Fibroblast of skin of left quadriceps (primary cell): ENCODE data around the gene SGPP1.
A peak's percentile ranks its signal among the peaks of the same experiment; 100 is the strongest.
"Not testable (repeated sequence)": the region's sequence is repeated elsewhere in the genome, so short reads cannot be mapped to it uniquely, and the experiment has no call there.

Experiments used
- DNase-seq, 2 experiments: peaks; one replicate each; pipeline ENCODE4 v3.0.0-alpha.2; 2013; ENCODE audit warnings: low read depth in 2 of 2

SGPP1 gene

GRCh38 chr14:63726499-63726898 lies 1.4 kb downstream of the SGPP1 start:
- DNase-seq: no peak

DNA sequence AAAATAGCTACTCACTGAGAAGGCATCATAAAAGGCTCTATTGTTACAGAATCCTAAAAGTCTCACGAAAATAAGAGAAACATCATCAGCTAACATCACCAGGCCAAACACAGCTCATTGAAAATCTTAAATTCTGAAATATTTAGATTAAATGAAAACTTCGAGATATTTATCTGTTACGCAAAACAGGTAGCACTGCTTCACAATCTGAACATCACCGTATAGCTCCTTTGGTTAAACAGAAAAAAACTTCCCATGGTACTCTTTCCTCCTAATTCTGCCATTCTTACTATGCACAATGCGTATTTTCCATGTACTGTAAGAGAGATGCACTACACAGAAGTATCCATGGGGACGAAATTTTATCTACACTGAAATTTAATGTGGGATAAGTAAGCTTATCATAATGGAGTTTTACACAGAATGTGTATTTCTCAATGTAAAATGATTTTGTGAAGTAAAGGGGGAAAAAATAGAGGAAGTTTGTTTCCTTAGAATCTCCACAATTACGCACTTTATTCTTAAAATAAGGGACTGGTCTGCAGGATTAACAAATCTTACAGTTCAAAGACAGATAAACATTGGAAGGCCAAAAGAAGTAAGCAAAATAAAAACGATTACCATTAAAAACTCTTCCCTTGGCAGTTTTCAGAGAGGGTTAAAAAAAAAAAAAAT lies 1.9 kb downstream of the SGPP1 start:
- DNase-seq: no peak

DNA sequence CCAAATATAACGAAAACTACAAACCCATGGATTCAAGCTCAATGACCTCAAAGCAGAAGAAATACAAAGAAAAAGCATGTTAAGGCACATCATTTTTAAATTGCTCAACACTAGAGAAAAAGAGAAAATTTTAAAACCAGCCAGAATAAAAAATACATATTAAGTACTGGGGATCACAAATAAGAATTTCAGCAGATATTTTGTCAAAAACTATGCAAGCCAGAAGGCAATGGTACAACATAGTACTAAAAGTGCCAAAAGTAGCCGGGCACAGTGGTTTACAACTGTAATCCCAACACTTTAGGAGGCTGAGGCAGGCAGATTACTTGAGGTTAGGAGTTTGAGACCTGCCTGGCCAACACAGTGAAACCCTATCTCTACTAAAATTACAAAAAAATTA lies 10.2 kb downstream of the SGPP1 start:
- peak in 1 of 2 experiments; percentile 7 for DNase-seq

DNA sequence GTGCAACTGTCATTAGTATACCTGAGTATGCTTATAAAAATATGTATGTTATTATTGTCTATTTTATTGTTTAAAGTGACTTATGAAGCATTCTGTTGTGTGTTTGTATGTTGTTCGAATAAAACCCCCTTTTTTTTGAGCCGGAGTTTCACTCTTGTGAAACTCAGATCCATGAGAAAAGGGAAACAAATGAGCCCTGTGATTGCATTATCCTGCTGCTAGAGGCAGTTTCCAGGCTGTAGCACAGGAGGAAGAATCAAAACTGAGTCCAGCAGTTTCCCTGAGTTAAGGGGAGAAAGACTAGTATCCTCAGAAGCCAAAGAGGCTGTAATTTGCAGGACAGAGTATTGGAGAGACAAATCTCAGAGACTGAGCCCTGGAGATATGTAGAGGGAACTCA lies 12.5 kb downstream of the SGPP1 start:
- DNase-seq: no peak

DNA sequence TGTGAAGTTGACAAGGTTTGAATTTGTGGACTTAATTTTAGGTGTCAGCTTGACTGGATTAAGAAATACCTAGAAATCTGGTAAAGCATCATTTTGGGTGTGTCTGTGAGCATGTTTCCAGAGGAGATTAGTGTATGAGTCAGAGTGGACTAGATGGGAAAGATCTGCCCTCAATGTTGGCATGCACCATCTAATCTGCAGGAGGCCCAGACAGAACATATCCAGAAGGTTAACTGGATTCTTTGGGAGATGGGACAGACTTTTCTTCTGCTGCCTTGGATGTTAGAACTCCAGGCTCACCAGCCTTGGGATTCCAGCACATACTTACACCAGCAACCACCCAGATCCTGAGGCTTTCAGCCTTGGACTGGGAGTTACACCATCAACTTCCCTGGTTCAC lies 14.1 kb downstream of the SGPP1 start:
- peak in 1 of 2 experiments; percentile 4 for DNase-seq

GRCh38 chr14:63713058-63713457 lies 14.8 kb downstream of the SGPP1 start:
- DNase-seq: no peak

GRCh38 chr14:63712123-63712522 lies 15.7 kb downstream of the SGPP1 start:
- DNase-seq: no peak

DNA sequence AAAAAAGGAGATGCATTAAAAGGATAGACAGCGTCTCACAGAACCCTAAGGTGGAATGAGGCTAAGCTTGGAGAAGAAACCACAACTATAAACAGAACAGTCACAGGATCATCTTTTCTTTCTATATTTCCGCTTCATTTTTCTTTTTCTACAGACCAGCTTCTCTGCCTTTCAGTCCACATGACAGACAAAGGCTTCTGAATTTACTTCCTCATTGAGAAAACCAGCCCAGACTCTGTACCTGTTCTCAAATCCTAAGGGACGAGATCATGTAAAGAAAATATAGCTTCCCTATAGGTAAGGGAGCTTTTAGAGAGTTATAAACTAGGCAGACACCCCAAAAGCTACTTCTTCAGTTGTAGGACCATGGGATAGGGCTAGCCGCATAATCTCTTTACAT lies 17.4 kb downstream of the SGPP1 start:
- no peak for DNase-seq

DNA sequence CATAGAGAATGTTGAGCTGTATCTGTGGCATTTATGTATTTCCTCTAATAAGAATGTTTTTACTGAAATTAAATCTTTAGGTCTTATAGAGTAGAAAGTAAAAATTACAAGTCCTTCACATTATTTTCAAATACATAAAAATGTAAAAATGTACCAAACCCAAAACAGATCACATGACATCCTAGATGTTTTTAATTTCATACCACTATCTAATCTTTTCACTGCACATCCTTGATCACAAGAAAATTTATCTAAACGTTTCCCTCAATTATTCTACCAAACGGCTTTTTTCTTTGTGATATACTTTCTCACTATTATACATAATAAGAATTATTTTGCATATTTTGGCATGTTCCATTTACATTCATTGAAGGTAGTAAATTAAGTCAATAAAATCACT lies 18.3 kb downstream of the SGPP1 start:
- DNase-seq: no peak

DNA sequence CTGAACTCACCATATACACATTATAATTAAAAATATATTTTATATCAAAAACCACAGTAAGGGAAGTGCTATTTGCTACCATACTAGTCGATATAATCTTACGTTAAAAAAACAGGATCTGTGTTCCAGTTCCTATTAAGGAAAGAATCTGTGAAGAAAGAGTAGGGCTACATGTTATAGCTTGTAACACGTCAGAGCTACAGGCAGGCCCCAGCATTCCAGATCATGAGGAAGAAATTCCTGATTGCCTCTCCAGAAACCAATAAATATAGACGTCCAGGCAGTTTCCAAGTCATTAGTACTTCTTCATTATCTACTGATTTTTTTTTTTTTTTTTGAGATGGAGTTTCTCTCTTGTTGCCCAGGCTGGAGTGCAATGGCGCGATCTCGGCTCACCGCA lies 20.6 kb downstream of the SGPP1 start:
- DNase-seq: no peak

DNA sequence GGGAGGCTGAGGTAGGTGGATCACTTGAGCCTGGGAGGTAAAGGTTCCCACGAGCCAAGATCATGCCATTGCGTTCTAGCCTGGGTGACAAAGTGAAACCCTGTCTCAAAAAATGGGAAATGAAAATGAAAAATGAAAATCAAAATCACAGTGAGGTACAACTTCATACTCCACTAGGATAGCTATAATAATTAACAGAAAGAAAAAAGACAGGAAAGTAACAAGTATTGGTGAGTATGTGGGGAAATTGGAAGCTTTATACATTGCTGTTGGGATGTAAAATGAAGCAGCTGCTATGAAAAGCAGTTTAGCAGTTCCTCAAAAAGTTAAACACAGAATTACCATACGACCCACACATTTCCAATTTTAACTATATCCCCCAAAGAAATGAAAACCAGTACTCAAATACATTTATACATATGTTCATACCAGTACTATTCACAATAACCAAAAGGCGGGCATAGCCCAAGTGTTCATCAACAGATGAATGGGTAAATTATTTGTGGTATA lies 22.2 kb downstream of the SGPP1 start:
- no peak for DNase-seq

- not testable (repeated sequence) for DNase-seq
Observed at GRCh38 chr14:63702530-63702929, 25.3 kb downstream of the SGPP1 start.

- no peak for DNase-seq
Observed at GRCh38 chr14:63701606-63702299, 26.1 kb downstream of the SGPP1 start.

GRCh38 chr14:63692310-63693020 lies 35.4 kb downstream of the SGPP1 start:
- no peak for DNase-seq

- no peak for DNase-seq
Observed at GRCh38 chr14:63689132-63689531, 38.7 kb downstream of the SGPP1 start.

DNA sequence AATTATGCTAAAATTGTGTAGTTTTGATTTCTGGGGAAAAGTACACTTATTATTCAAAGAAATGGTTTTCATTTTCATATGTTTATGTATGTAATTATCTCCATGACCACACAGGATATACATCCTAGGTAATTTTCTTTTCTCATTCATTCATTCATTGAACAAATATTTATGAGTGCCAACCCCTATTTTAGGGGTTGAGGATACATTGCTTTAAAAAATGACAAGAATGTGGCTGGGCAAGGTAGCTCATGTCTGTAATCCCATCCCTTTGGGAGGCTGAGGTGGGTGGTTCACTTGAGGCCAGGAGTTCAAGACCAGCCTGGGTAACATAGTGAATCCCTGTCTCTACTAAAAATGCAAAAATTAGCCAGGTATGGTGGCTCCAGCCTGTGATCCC lies 40.9 kb downstream of the SGPP1 start:
- no peak for DNase-seq

- no peak for DNase-seq
Observed at GRCh38 chr14:63685401-63685800, 42.5 kb downstream of the SGPP1 start.

- no peak for DNase-seq
Observed at GRCh38 chr14:63682727-63683593, 44.9 kb downstream of the SGPP1 start.

DNA sequence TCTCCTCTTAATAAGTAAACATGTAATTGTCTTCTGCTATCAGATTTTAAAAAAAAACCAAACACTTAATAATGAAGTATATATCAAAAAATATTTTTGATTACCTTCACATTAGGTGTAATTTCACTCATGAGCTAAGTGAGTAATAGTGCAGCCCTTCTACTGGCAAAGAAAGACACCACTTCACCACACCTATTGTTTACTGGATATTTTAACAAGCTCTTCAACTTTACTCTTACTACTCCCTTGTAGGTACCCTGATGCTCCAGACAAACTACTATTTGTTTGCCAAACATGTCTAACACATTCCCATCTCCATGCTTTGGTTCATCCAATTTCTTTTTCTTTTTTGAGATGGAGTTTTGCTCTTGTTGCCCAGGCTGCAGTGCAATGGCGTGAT lies 49.3 kb downstream of the SGPP1 start:
- no peak for DNase-seq

DNA sequence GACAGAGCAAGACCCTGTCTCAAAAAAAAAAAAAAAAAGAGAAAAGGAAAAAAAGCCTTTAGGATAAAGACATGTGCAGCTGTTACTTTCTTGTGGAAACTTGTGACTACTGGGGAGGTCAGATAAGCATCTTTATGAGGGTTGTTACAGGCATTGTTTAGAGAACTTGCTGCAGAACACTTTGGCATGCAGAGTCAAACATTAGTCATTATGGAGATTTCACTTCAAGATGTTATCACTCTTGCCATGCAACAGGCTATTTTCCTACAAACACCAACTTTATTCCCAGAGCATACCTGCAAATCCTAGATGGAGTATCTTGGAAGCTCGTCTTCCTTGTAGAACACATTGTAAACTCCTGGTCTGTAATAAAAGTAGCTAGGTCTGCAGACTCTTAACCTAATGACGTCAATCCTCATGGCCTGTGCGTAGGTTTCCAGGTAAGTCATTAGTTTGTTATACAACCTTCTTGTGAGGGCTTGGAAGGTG lies 49.9 kb downstream of the SGPP1 start:
- DNase-seq: peak; percentile 24 to 32

DNA sequence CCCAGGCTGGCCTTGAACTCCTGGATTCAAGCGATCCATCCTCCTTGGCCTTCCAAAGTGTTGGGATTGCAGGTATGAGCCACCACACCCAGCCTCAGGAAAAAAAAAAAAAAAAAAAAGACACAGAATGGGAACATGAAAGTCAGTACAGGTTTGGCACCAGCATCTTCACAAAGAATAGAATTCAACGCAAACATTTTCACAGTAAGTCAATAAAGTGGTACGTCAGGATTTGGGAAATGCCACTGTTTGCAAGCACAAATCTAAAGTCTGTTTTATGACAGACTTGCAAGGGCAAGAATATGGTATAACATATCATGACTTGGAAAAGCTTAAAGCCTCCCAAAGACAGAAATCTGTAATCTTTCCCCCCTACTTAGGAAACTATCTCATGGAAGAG lies 51.2 kb downstream of the SGPP1 start:
- no peak for DNase-seq
